NCI-H1930 (cell line): ENCODE data around the gene ADAMTSL3.

Source experiments
- DNase-seq, 2 experiments: peaks; one replicate each; lab custom pipeline; 2025; lab: John Stamatoyannopoulos, UW

ADAMTSL3 gene

DNA sequence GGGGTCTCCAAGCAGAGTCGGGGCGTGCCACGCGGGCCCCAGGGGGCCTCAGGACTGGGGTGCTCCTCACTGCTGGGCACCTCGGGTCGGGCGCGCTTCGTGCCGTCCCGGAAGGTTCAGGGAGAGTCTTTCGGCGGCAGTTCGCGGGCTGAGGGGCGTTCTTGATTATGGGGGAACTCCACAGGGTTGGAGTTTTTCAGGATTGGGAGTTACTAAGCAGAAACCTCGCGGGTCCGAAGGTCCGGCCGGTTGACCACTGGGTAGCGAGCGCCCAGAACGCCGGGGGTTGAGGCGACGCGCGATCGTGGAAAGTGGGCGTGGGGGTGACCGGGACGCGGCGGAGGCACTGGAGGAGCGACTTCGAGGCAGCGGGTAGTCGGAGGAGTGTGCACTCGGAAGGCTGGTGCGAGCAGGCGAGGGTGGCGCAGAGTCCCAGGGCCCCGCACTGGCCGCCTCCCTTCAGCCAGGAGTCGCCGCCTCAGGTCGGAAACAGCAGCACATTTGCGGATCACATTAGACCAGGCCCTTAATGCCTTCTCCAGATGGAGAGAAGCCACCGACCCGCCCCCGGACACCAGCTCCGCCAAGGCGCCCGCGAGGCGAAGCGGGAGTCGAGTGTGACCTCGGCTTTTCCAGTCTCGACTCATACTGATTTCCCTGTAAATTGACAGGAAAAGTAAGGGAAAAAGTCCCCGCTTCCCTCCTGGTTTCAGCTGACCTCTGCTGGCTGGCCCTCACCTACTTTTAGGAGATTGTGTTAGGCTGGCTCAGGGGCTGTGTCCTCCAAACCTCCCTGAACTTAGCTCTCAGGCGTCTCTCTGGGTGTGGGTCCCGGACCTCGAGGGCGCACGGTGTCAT lies 685 bp downstream of the ADAMTSL3 start:
- DNase-seq: no peak

DNA sequence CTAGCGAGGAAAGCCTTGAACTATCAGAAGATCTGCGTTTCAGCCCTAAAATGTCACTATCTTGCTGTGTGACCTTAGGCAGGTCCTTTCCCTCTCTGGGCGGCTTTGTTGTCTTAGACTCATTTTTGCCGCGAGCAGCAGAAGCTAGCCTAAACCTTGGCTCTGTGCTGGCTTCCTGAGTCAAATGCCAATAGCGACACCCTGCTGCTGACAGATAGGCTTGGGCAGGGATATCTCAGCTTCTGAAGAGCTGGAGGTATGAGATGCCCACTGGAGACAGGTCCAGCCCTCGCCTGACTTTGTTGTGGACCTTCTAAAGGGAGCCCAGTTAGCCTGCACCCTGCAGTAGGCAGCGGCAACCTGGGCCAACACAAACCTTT lies 1.3 kb downstream of the ADAMTSL3 start:
- no peak for DNase-seq

DNA sequence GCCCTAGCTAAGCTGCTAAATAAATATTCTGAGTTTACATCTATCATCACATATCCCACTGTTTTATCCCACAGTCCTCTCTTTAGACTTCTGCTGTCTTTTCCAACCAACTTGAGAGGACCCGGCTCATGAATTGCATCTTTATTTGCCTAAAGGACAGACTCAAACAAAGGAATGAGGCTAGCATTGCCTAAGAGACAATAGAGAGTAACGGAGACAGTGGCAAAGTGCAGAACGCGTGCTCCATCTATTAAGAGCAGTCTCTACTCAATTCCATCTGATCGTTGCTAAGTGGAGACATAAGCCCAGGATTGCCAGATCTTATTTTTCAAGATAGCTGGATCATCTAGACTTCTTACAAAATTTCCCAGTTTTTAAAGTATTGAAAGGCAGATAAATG lies 2.3 kb downstream of the ADAMTSL3 start:
- DNase-seq: no peak

DNA sequence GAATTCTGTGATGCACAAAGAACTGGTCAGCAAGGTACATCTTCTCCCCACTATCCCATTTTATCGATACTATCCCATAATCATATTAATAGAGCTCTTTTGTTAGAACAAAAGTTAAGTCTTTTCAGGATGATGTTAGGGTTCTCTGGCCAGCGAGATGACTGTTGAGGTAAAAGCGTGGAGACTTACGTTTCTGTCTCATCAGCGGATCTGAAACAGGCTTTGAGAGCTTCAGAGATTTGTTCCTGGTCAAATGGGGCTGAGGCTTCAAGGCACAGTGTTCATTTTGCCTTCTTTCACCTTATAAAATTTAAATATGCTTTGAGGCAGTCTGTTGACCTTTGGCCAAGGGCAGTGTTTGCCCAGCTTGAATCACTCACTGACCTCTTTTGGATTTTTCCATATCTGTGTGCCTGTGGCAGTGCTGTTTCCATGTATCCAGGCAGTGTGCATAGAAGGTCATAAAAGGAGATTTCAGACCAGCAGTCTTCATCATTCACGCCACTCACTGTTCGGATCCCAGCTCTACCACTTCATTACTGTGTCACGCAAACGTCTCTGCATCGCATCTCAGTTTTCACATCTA lies 3.1 kb downstream of the ADAMTSL3 start:
- DNase-seq: no peak

DNA sequence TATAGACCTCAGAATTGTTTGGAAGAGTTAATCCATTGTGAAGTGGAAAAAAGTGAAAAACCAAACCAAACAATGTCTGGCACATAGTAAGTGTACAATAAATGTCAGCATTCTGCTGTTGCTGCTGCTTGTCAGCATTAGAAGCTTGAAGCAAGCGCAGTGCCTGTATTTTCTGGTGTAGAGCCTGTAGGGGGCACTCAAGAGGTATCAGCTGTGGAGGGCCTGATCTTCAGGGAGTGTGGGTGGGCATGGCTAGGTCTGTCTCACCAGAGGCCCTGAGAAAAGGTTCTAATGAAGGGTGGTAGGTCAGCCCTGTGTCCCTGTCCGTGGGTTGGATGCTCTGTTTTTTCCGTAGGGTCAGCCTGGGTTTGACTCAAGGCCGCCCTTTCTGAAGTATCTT lies 3.6 kb downstream of the ADAMTSL3 start:
- DNase-seq: no peak

DNA sequence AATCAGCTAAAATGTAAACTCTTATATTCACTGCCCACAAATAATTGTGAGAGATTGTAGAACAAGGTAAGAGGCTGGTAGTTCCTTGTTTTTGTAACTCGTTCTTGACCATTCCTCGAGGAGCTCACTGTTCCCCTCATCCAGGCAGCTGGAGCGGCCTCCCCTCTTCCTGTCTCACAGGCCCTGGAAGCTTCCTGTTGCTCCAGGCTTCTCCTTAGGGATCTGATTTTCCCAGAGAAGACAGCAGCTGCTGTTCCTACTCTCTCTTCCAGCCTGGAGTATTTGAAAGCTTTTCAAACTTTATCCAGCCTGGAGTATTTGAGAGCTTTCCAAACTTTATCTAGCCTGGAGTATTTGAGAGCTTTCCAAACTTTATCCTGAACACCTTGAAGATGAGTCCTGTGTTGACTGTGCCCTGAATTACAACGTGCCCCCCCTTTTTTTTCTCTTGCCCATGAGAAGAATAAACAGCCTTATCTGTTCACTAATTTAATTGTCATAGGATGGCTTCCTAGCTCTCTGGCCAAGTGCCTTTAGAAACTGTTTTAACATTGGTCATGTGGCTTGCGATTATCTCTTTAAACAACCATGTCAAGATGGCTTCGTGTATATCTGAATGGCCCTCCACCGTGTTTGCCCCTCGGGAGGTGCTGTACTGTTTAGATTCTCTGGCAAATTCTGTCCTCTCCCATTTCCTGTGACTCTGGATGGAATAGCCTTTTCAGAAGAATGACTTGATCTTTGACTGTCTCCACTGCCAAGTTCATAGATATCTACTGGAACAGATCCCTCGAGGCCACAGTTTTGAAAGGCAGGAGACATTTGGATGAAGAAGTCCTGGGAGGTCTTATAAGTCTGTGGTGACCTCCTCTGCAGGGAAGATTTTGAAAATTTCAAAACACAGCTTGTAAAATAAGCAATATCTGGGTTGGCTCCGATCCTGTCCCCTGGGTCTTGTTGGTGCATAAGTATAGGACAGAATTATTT lies 4.8 kb downstream of the ADAMTSL3 start:
- no peak for DNase-seq

DNA sequence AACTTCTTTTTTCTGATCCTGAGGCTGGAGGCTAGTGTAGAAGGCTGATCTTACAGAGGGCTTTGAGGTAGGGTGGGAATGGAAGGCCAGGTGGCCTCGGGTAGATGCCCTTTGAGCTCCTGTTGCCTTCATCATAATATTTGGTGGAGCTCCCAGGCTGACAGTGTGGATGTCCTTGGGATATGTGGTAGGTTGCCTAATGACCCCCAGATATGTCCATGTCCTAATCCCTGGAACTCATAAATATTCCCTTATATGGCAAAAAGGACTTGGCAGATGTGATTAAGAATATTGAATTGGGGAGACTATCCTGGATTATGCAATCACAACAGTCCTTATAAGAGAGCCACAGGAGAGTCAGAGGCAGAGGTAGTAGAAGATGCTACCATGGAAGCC lies 5.5 kb downstream of the ADAMTSL3 start:
- no peak for DNase-seq

DNA sequence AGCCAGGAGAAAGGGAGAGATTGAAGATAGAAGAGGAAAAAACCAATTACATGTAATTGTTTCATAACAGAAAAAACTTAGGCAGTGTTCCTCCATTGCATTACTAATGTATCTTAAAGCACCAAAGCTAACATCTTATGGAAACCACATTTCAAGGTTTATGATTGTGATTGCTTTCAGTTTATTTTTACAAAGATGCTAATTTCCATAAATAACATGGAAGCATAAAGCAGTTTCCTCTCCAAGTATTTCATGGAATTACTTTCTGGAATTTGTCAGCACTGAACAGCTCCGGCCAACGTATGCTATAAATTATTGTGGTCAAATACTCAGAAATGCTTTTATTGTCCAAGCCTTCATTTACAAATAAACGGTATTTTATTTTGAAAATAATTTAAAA lies 11.6 kb downstream of the ADAMTSL3 start:
- no peak for DNase-seq

DNA sequence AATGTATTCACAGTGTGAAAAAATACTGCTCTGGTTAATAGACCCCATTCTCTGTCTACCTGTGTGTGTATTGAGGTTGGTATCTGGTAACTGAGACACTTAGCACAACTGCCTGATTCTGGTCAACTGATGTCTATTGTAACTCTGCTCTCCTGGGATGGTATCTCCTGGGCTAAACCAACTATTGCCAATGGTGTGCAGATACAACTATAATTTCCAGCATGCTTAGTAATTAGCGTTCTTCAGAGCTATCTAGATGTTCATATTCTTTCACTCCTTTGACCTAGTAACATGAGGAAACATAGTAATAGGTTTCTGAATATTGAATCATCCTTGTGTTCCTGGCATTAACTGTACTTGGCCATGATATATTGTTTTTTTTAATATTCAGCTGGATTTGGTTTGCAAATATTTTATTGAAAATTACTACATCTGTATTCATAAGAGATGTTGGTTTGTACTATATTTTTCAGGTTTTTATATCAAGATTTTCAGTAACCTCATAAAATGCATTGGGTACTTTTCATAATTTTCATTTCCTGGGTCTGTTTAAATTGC lies 16.8 kb downstream of the ADAMTSL3 start:
- no peak for DNase-seq

DNA sequence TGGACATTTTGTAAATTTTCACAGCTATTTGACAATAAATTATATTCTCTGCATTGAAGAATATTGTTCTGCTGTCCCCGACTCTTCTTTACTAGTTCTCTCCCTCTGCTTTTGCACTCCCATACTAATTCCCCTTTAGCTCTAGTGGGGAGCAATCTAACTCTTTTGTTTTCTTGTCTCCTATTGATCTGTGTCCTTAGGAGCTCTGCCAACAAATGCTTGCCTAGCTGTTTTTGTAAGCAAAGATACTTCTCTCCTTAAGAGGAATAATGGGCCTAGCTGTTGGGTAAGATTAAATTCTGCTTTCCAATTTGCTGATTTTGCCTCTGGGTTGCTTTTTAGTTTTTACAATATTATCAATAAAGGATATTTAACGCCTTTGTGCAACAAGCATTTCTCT lies 17.7 kb downstream of the ADAMTSL3 start:
- no peak for DNase-seq

DNA sequence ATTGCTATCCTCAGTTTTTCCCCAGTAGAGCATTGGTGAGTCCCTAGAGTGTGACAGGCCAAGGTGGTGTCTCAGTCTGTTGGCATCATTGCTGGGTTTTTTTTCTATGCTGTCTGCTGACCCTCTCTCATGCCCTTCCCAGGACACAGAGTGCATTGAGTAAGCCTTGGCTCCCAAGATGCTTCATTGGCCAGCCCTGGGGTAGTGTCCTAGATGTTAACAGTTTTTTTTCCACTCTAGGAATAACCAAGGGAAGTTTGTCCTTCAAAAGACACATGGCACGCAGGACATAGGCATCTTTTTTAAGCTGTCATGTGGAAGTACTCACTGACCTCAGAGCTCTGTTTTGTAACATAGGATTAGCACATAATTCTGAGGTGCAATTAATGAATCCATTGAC lies 19.5 kb downstream of the ADAMTSL3 start:
- DNase-seq: no peak

DNA sequence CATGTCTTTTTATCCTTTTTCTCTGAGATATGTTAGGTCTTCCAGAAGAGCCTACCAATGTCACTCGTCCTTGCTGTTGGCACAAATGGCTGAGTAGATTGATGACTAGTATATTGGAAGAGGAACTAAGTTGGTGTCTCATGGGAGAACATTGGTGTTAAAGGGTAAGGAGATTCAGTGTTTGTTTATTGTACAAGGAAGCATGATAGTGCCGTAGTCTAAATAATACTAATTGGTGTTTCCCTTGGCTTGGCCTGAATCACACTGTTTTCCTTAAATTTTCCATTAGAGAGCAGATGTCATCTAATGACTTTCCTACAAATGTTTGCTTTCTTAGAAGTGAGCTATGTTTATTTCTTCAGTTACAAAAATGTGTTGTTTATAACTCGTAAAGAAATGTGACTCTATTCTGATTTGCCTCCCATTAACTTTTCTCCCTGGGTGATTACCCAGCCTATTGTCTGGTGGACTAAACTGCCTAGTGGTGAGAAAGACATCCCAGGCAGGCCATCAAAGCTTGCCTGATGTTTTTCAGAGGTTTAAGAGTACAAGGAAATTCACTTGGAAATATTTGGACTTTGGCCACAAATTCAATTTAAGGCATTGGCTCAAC lies 28.7 kb downstream of the ADAMTSL3 start:
- DNase-seq: no peak

DNA sequence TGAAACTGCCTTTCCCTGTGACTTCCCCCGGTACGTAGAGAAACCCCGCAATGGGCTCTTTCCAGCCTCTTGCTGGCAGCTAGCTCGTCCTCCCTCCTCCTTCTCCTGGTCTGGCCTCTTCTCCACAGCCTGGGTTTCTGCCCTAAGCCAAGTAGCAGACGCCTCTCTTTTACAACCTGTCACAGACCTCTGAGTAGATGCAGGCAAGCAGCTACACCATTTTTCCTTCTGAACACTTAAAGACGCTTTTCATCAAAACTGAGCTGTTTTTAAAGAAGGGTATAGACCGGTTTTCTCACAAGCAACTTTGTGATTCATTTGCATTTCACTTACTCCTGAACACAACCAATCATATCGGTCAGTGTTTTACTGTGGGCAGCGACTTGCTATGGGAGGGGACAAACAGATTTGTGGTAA lies 32.0 kb downstream of the ADAMTSL3 start:
- DNase-seq: no peak

DNA sequence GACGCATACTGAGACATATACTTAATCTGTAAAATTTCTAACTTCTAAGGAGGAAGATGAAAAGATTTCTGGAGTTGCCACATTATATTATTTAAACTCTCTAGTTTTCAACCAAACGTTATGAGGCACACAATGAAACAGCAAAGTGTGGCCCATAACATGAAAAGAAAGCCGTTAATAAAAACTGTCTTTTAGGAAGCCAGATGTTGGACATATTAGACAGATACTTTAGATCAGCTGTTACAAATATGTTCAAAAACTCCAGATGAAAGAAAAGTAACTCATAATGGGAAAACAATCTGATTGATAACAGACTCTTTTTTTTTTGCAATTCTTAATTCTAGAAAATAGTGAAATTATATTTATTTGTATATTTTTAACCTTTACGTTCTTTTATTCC lies 34.3 kb downstream of the ADAMTSL3 start:
- no peak for DNase-seq

DNA sequence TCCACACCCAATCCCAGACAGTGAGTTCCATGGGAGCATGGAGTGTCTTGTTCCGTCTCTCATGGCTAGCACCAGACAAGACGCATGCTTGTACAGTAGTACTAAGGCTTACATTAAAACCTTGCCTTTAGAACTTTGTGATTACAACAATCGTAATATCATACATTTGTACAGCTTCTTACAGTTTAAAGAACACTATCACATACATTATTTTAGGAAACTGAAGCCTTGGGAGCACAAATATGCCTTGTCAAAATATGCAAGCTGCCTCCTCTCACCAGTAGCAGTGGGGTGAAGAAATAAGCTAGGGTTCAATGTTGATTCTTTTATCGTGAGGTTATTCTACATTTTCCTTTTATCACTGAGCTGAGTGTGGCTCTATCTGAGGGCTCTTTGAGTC lies 36.8 kb downstream of the ADAMTSL3 start:
- DNase-seq: no peak

DNA sequence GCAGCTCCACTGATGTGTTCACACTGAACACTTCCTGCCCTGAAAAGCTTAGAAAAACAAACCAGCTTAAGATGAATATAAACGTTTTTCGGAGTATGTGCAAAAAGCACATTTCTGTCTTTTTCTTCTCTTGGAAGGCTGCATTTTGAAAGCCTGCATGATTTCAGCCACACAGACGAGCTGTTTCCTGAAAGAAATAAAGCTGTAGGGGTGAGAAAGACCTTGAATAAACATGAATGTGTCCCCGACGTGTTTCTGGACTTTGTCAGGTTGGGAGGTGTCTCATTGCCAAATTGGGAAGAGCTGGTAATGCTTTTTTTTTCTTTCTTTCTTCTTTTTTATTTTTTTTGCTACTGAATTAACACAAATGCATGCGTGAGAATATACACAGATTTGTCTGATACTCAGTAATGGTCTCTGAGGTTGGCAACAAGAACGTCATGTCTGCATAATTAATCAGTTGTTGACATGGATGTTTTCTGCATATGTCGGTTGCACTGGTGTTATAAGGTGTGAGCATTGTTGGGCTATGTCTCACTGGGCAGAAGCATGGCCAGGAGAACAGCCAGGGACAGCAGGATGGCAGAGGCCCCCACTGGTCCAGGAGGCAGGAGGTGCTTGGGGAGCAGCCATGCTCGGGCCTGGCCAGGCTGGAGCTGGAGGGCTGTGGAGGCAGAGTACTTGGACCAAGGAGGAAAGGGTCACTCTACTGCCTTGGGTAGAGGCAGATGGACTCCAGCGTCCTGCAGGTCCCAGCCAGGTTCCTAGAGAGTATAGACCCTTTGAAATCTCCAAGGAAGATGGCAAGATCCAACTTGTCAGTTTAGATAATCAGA lies 39.0 kb downstream of the ADAMTSL3 start:
- DNase-seq: no peak

DNA sequence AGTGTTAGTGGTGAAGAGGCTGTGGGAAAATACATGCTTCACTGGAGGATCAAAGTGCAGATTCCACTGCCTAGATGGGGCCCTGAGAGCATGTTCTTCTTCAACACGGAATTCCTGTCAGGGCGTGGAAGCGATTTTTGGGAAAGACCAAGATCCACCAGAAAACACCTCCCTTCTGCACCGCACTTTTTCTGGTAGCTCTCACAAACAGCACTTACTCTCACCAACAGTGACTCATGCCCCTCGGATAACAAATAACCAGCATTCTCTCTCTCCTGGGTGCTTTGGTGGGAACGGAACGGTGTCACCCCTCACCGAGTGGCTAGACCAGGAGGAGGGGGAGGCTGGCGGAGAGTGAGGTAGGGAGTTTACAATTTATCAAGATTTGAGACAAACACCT lies 40.1 kb downstream of the ADAMTSL3 start:
- DNase-seq: no peak

DNA sequence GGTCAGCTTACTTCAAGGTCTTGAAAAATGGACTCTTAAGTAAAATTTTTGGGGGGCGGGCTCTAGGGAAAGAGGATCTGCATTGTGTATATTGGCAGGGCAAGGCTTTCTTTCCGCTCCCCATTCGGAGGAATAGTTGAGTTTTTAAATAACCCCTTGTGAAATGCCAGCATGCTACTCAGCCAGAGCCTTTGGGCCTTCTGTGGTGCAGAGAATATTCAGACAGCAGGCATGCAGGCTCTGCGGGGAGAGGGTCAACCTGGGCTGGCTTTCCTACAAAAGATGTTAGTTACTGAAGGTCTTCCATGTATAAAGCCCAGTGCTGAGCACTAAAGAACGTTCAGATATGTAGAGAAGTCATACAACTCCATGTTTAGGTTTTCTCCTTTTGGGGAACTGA lies 40.6 kb downstream of the ADAMTSL3 start:
- DNase-seq: no peak

DNA sequence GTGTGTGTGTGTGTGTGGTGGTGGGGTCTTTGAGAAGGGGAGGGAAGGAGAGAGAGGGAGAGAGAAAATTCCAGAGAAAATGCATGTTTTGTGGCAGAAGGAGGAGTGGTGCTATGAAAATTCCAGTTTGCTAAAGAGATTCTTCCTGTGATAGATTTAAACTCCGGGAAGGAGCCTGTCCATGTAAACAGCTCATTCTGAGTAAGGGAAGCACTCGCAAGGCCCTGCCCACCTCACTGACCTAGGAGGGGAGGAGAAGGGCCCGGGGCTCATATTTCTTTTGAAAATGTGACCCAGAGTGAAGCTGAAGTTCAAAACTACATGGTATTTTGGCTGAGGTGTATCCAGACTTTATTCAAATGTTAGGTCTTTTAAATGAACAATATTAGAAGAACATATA lies 41.3 kb downstream of the ADAMTSL3 start:
- DNase-seq: no peak

DNA sequence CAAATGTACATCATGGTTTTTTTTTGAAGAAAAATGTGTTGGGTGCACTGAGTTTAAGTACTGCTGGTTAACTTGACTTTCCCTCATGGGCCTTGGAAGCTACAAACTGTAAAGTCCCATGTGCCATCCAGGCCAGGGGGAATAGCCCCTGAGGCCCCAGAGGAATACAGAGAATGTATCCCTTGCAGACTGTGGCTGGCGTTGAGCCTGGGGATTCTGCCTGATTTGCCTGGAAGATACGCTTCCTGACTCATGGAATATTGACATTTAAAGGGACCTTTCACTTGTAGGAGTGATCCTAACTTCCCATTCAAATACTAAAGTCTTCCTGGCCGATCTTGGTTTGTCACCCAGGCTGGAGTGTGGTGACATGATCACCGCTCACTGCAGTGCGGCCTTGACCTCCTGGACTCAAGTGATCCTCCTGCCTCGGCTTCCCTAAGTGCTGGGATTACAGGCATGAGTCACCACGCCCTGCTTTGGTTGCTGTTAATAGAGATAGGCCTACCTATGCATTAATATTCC lies 42.0 kb downstream of the ADAMTSL3 start:
- DNase-seq: no peak

DNA sequence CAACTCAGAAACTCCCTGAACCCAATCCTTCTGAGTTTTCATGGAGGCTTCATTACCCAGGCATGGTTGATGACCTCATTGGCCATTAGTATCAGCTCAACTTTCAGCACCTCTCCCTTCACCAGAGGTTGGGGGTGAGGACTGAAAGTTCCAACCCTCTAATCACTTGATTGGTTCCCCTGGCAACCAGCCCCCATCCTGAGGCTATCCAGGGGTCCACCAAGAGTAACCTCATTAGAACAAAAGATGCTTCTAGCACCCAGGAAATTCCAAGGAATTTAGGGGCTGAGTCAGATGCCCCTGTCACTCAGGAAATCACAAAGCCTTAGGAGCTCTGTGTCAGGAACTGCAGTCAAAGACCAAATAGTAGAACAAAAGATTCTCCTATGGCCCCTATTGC lies 43.8 kb downstream of the ADAMTSL3 start:
- no peak for DNase-seq
